HCT116 (cell line): ENCODE results near the gene ADARB2. TPM values are rescaled to one million over a fixed set of nuclear protein-coding genes. Genes with fewer than 3 reads are reported as not detected.

ENCODE experiments used
- ATAC-seq: fragments of 200-7000 bp; cut with Tn5 transposase; 2 replicates; pipeline ENCODE4 v1.9.1; 2020; ENCODE audit warnings: mild to moderate bottlenecking, moderate library complexity
- BruUV-seq: library from RNA; stranded (reverse); fragments of 400-500 nt; replicated peaks from 2 replicates; lab custom pipeline; 2021; lab: Mats Ljungman, UMichigan
- CTCF ChIA-PET: fragments of 300-600 bp; sonication (Branson Sonifier 250); formaldehyde crosslinking; loops from one replicate; lab custom pipeline; 2021; ENCODE audit warnings: antibody characterized with exemption; lab: Charles Lee
- POLR2A ChIA-PET: fragments of 300-600, 350-600 bp; sonication (Branson Sonifier 250); formaldehyde crosslinking; loops from one replicate; lab custom pipeline; 2021; ENCODE audit warnings: antibody characterized with exemption; lab: Charles Lee
- RAD21 ChIA-PET, 2 experiments: fragments of 300-600 bp; sonication (Branson Sonifier 250); formaldehyde crosslinking; loops; one replicate each; lab custom pipeline; 2023; ENCODE audit warnings: low total read pairs in 2 of 2; ENCODE audit not compliant: uncharacterized antibody in 2 of 2, unreplicated experiment in 2 of 2, low non-redundant PET in 1 of 2; lab: Charles Lee
- DNase-seq: peaks from one replicate; pipeline ENCODE4 v3.0.0-alpha.2; 2010; ENCODE audit warnings: low read depth, low spot score
- H2AFZ ChIP-seq: fragments of 200-600 bp; shearing (Covaris generic), sonication (generic); 2 replicates; pipeline ENCODE4 v1.6.1; 2017; ENCODE audit warnings: low read depth, mixed run types, mixed read lengths, antibody characterized with exemption, low read length; ENCODE audit not compliant: poor library complexity, severe bottlenecking
- H3K27ac ChIP-seq: 2 replicates; pipeline ENCODE4 v1.5.1; 2012; ENCODE audit warnings: low read depth, low read length
- H3K27me3 ChIP-seq: fragments of 200-600 bp; sonication (generic); 2 replicates; pipeline ENCODE4 v1.6.1; 2016; ENCODE audit warnings: mixed run types, low read length, mixed read lengths; ENCODE audit not compliant: insufficient read depth
- H3K36me3 ChIP-seq, 2 experiments: fragments of 200-500 bp in 1 of 2; fragments of 200-600 bp in 1 of 2; sonication (Bioruptor generic) in 1 of 2; sonication (generic) in 1 of 2; 2 replicates each; pipeline versions ENCODE4 v1.5.1 to v1.6.1; 2014 to 2016; ENCODE audit warnings: low read length in 2 of 2, inconsistent platforms in 1 of 2, mixed read lengths in 1 of 2, mixed run types in 1 of 2; ENCODE audit not compliant: insufficient read depth in 2 of 2, control insufficient read depth in 1 of 2
- H3K4me1 ChIP-seq, 2 experiments: fragments of 200-600 bp in 1 of 2; sonication (generic) in 1 of 2; 2 replicates each; pipeline versions ENCODE4 v1.5.1 to v1.6.1; 2012 to 2017; ENCODE audit warnings: low read length in 2 of 2, inconsistent platforms in 1 of 2, mild to moderate bottlenecking in 1 of 2, mixed read lengths in 1 of 2, mixed run types in 1 of 2, moderate library complexity in 1 of 2; ENCODE audit not compliant: insufficient read depth in 2 of 2, control insufficient read depth in 1 of 2
- H3K4me2 ChIP-seq: fragments of 200-600 bp; sonication (generic); 2 replicates; pipeline ENCODE4 v1.6.1; 2017; ENCODE audit warnings: mixed run types, low read length, mixed read lengths
- H3K4me3 ChIP-seq, 2 experiments: fragments of 200-600 bp in 1 of 2; sonication (generic) in 1 of 2; replicated peaks in 1 of 2; 2 replicates each; pipeline ENCODE4 v1.5.1; 2011 to 2016; ENCODE audit warnings: low read length in 2 of 2, control low read depth in 1 of 2, low read depth in 1 of 2, mild to moderate bottlenecking in 1 of 2, mixed read lengths in 1 of 2, mixed run types in 1 of 2
- H3K79me2 ChIP-seq: fragments of 200-600 bp; sonication (generic); 2 replicates; pipeline ENCODE4 v1.6.1; 2017; ENCODE audit warnings: mild to moderate bottlenecking, mixed run types, low read length, moderate library complexity, mixed read lengths; ENCODE audit not compliant: insufficient read depth
- H3K9ac ChIP-seq: fragments of 200-600 bp; sonication (generic); 2 replicates; pipeline ENCODE4 v1.6.1; 2016; ENCODE audit warnings: low read length, mixed read lengths
- H3K9me2 ChIP-seq: fragments of 200-600 bp; sonication (generic), shearing (Covaris generic); 2 replicates; pipeline ENCODE4 v1.6.1; 2017; ENCODE audit warnings: mixed run types, mild to moderate bottlenecking, moderate library complexity; ENCODE audit not compliant: insufficient read depth
- H3K9me3 ChIP-seq, 2 experiments: fragments of 200-500 bp in 1 of 2; fragments of 200-600 bp in 1 of 2; sonication (Bioruptor generic) in 1 of 2; sonication (generic) in 1 of 2; 2 replicates each; pipeline ENCODE4 v1.6.1; 2014 to 2017; ENCODE audit warnings: low read length in 2 of 2, mixed read lengths in 2 of 2, inconsistent platforms in 1 of 2, low read depth in 1 of 2, mild to moderate bottlenecking in 1 of 2, mixed run types in 1 of 2, moderate library complexity in 1 of 2; ENCODE audit not compliant: control insufficient read depth in 1 of 2, insufficient read depth in 1 of 2
- H4K20me1 ChIP-seq: fragments of 200-600 bp; sonication (generic), shearing (Covaris generic); 2 replicates; pipeline ENCODE4 v1.6.1; 2017; ENCODE audit warnings: mixed run types, mild to moderate bottlenecking, moderate library complexity; ENCODE audit not compliant: insufficient read depth
- CBX3 ChIP-seq: IDR thresholded peaks from 2 replicates; pipeline ENCODE4 v1.6.1; 2012; ENCODE audit warnings: low read depth
- EZH2phosphoT487 ChIP-seq: fragments of 200-600 bp; IDR thresholded peaks from 2 replicates; pipeline ENCODE4 v1.6.1; 2018; ENCODE audit warnings: antibody characterized with exemption, borderline replicate concordance
- FOSL1 ChIP-seq: IDR thresholded peaks from 2 replicates; pipeline ENCODE4 v1.6.1; 2012; ENCODE audit warnings: low read depth
- RAD21 ChIP-seq: IDR thresholded peaks from 2 replicates; pipeline ENCODE4 v1.6.1; 2012; ENCODE audit warnings: low read depth, mild to moderate bottlenecking
- REST ChIP-seq: IDR thresholded peaks from 2 replicates; pipeline ENCODE4 v1.6.1; 2012; ENCODE audit warnings: low read depth
- SP1 ChIP-seq: IDR thresholded peaks from 2 replicates; pipeline ENCODE4 v1.6.1; 2012; ENCODE audit warnings: low read depth
- TCF7L2 ChIP-seq: IDR thresholded peaks from 2 replicates; pipeline ENCODE4 v1.7.0; 2011; ENCODE audit warnings: borderline replicate concordance, inconsistent platforms; ENCODE audit not compliant: insufficient read depth, insufficient read length; ENCODE audit errors: extremely low read depth
- YY1 ChIP-seq: IDR thresholded peaks from 2 replicates; pipeline ENCODE4 v1.6.1; 2011; ENCODE audit warnings: low read length, low read depth, moderate library complexity, mild to moderate bottlenecking; ENCODE audit not compliant: insufficient replicate concordance; ENCODE audit errors: extremely low read depth
- ZNF274 ChIP-seq: fragments of 200-500 bp; sonication (Bioruptor generic); IDR thresholded peaks from 2 replicates; pipeline ENCODE4 v1.6.1; 2014; ENCODE audit warnings: mild to moderate bottlenecking, low read depth, low read length, inconsistent platforms
- intact Hi-C: fragments of 100-400 bp; cut with micrococcal nuclease; formaldehyde crosslinking; loops from 2 replicates; pipeline ENCODE4 v1.10.0; 2022
- total RNA-seq: library from RNA; stranded (reverse); gene quantifications from one replicate; pipeline ENCODE4 v1.2.1, GENCODE V29; 2021; ENCODE audit not compliant: unreplicated experiment

The ADARB2 gene
- total RNA-seq, 1 experiment from 2014 or later, result not detected

- CTCF ChIA-PET, result no interaction called here
- Histone ChIP-seq H3K79me2 (no peaks in the 10 kb centered on the region), H3K36me3 (no peaks in the 10 kb centered on the region), H3K9me2 (no peaks in the 10 kb centered on the region), H3K4me2 (no peak overlapping the region), H3K4me3 (no peak overlapping the region), H3K9ac (no peak overlapping the region), H3K27ac (no peak overlapping the region), H3K4me1 (no peaks in the 10 kb centered on the region), H3K9me3 (no peaks in the 10 kb centered on the region), H2AFZ (no peak overlapping the region), H3K27me3 (no peaks in the 10 kb centered on the region), H4K20me1 (no peaks in the 10 kb centered on the region)
- POLR2A ChIA-PET, result no interaction called here
- intact Hi-C loops, result no loop called here
- RAD21 ChIA-PET, result no interaction called here
- TF ChIP-seq FOSL1 (no peak), RAD21 (no peak), CBX3 (no peak), REST (no peak), ZNF274 (no peak)
- DNase-seq, result no peak
- ATAC-seq, result no peak
- no TSS peak for BruUV-seq
Measured at GRCh38 chr10:1688531-1688930, 48.8 kb downstream of the ADARB2 start.

- H3K9ac ChIP-seq, result no peak overlapping the region
- H3K79me2 ChIP-seq, result no peaks in the 10 kb centered on the region
- no TSS peak for BruUV-seq
- TF ChIP-seq TCF7L2 (no peak), YY1 (no peak), EZH2phosphoT487 (no peak), SP1 (no peak)
- ATAC-seq (no peak), DNase-seq (no peak)
- H4K20me1 ChIP-seq, result no peaks in the 10 kb centered on the region
- intact Hi-C loops, result no loop called here
- POLR2A ChIA-PET, result no interaction called here
- no peak overlapping the region for H3K4me3 ChIP-seq
- H3K27me3 ChIP-seq, result no peaks in the 10 kb centered on the region
- no peak overlapping the region for H3K27ac ChIP-seq
- H3K9me3 ChIP-seq, result no peaks in the 10 kb centered on the region
- CTCF ChIA-PET, result no interaction called here
- no peaks in the 10 kb centered on the region for H3K4me1 ChIP-seq
- no peaks in the 10 kb centered on the region for H3K36me3 ChIP-seq
- H3K4me2 ChIP-seq, result no peak overlapping the region
- H3K9me2 ChIP-seq, result no peaks in the 10 kb centered on the region
- no peak overlapping the region for H2AFZ ChIP-seq
- RAD21 ChIA-PET, result no interaction called here
Measured at GRCh38 chr10:1687623-1688150, 49.6 kb downstream of the ADARB2 start.
